Measurements from ENCODE around the gene CHST11.

- TF ChIP-seq CTCF (IDR thresholded peaks at IDR 0.05) (no peak), ZFX (IDR thresholded peaks at IDR 0.05; ENCODE audit: borderline replicate concordance) (no peak)
Observed at GRCh38 chr12:104473374-104473983, 16.7 kb downstream of the CHST11 start.

Measured in 22Rv1 (cell line).